K562 (cell line): Measurements from ENCODE around the gene SNRNP70. TPM values are rescaled to one million over a fixed set of nuclear protein-coding genes. Genes with fewer than 3 reads are reported as not detected.

Experiments
- ARID4B ChIP-seq: sonication (generic); formaldehyde crosslinking; IDR thresholded peaks from 2 replicates; pipeline ENCODE4 v1.8.0; 2022; ENCODE audit warnings: mild to moderate bottlenecking, missing genetic modification reagents
- CBFA2T3 ChIP-seq: fragments of 450-650 bp; IDR thresholded peaks from 2 replicates; pipeline ENCODE4 v1.6.1; 2017
- CXXC5 ChIP-seq: fragments of 250-450 bp; sonication (Bioruptor Pico); IDR thresholded peaks from 2 replicates; pipeline ENCODE4 v1.8.0; 2022; ENCODE audit warnings: inconsistent platforms, mild to moderate bottlenecking, moderate library complexity
- GTF2E2 ChIP-seq: fragments of 200-800 bp; sonication (Bioruptor generic); IDR thresholded peaks from 2 replicates; pipeline ENCODE4 v1.6.1; 2016; ENCODE audit warnings: missing genetic modification characterization, missing compliant biosample characterization
- KDM5B ChIP-seq: fragments of 200-600 bp; sonication (generic); IDR thresholded peaks from 2 replicates; pipeline ENCODE4 v1.6.1; 2012; ENCODE audit warnings: low read depth, mild to moderate bottlenecking, moderate library complexity, low read length, control low read depth, inconsistent platforms; ENCODE audit not compliant: insufficient replicate concordance
- KLF6 ChIP-seq: fragments of 250-450 bp; sonication (Bioruptor Pico); IDR thresholded peaks from 2 replicates; pipeline ENCODE4 v1.4.0; 2020; ENCODE audit warnings: mild to moderate bottlenecking, moderate library complexity, borderline replicate concordance
- NFIC ChIP-seq: fragments of 450-650 bp; IDR thresholded peaks from 2 replicates; pipeline ENCODE4 v1.6.1; 2017; ENCODE audit warnings: mild to moderate bottlenecking, inconsistent platforms
- NR4A1 ChIP-seq, 2 experiments: fragments of 250-450 bp in 1 of 2; fragments of 450-650 bp in 1 of 2; sonication (Bioruptor Pico) in 1 of 2; IDR thresholded peaks; 2 replicates each; pipeline versions ENCODE4 v1.4.0 to v1.6.1; 2016 to 2020; ENCODE audit warnings: mild to moderate bottlenecking in 2 of 2, missing compliant biosample characterization in 1 of 2, missing genetic modification characterization in 1 of 2, moderate library complexity in 1 of 2
- PKNOX1 ChIP-seq: fragments of 450-650 bp; IDR thresholded peaks from 2 replicates; pipeline ENCODE4 v1.6.1; 2016
- PREB ChIP-seq: sonication (generic); formaldehyde crosslinking; IDR thresholded peaks from 2 replicates; pipeline ENCODE4 v1.8.1; 2023; ENCODE audit warnings: mild to moderate bottlenecking, missing genetic modification reagents
- RBM34 ChIP-seq: fragments of 200-400 bp; formaldehyde crosslinking; IDR thresholded peaks from 2 replicates; pipeline ENCODE4 v1.6.1; 2018; ENCODE audit warnings: low read length, borderline replicate concordance; ENCODE audit not compliant: insufficient read depth
- SIX5 ChIP-seq, 2 experiments: IDR thresholded peaks; 2 replicates each; pipeline ENCODE4 v1.6.1; 2011; ENCODE audit warnings: low read length in 2 of 2, borderline replicate concordance in 1 of 2, low read depth in 1 of 2, mild to moderate bottlenecking in 1 of 2, moderate library complexity in 1 of 2; ENCODE audit not compliant: insufficient read depth in 1 of 2
- SP1 ChIP-seq: sonication (generic); formaldehyde crosslinking; IDR thresholded peaks from 2 replicates; pipeline ENCODE4 v1.8.1; 2022; ENCODE audit warnings: mild to moderate bottlenecking, missing genetic modification reagents
- THRB ChIP-seq: fragments of 450-650 bp; formaldehyde crosslinking; conservative IDR thresholded peaks from 2 replicates; pipeline ENCODE4 v1.4.0; 2022; ENCODE audit warnings: mild to moderate bottlenecking, missing genetic modification characterization
- TRIM28 ChIP-seq: fragments of 450-650 bp; IDR thresholded peaks from 2 replicates; pipeline ENCODE4 v1.6.1; 2017
- ZFP91 ChIP-seq: sonication (generic); formaldehyde crosslinking; IDR thresholded peaks from 2 replicates; pipeline ENCODE4 v1.8.0; 2022; ENCODE audit warnings: mild to moderate bottlenecking, missing genetic modification reagents
- polyA plus RNA-seq, 8 experiments: library from polyadenylated mRNA; depleted of rRNA in 4 of 8; stranded (reverse) in 5 of 8; unstranded in 3 of 8; fragments of >200 nt; fragmentation: Nextera tagmentation in 2 of 8; fragmentation: Illumina TruSeq in 1 of 8; extraction: Ambion mirVana in 2 of 8; extraction: Trizol in 1 of 8; gene quantifications; 2 replicates each; pipeline versions ENCODE4 v1.2.1 to v1.2.3, GENCODE V29; 2011 to 2014; ENCODE audit warnings: inconsistent platforms in 1 of 8, missing spikeins in 1 of 8
- total RNA-seq, 7 experiments: library from RNA; depleted of rRNA in 6 of 7; stranded (reverse); fragments of >200 nt in 6 of 7; fragmentation: Illumina TruSeq in 2 of 7; extraction: Trizol in 2 of 7; gene quantifications; 2 replicates each; pipeline versions ENCODE4 v1.2.1 to v1.2.3, GENCODE V29; 2011 to 2021; ENCODE audit warnings: low replicate concordance in 1 of 7

The SNRNP70 gene
- total and polyA plus RNA-seq, 9 of the 15 experiments (the other 6 are each of a cell fraction or from before 2014, with no cell fraction given), result 2.8 to 496 (median 136) TPM

- TF ChIP-seq ARID4B (CRISPR knock-in tag) (peak; percentile 79; the same call in 1 of the 2 replicates), NFIC (peak; percentile 53), SIX5 (IDR thresholded peaks at IDR 0.05; ENCODE audit: borderline replicate concordance in 1 of 2, insufficient read depth in 1 of 2, low read depth in 1 of 2, low read length in 2 of 2) (0 out of 4 replicates have a peak, but pooled peaks of 1 of the 2 experiments have one; percentile 30), TRIM28 (0 out of 2 replicates have a peak, but pooled peaks have one; percentile 26), PKNOX1 (peak; percentile 98), CXXC5 (CRISPR knock-in tag) (peak; percentile 94), NR4A1 (CRISPR knock-in tag; IDR thresholded peaks at IDR 0.05) (peak; percentile 59; the same call in 1 of the 2 replicates), NR4A1 (tag; IDR thresholded peaks at IDR 0.05) (peak; percentile 51; the same call in 1 of the 2 replicates), KLF6 (CRISPR knock-in tag) (0 out of 2 replicates have a peak, but pooled peaks have one; percentile 37), SP1 (peak; percentile 97), PREB (CRISPR knock-in tag) (peak; percentile 94; the same call in 1 of the 2 replicates), THRB (CRISPR knock-in tag) (no peak), CBFA2T3 (peak; percentile 39), GTF2E2 (peak; percentile 46; the same call in 1 of the 2 replicates), KDM5B (peak; percentile 67), RBM34 (0 out of 2 replicates have a peak, but pooled peaks have one; percentile 49), ZFP91 (CRISPR knock-in tag) (peak; percentile 94)
Observed at GRCh38 chr19:49118565-49119410, 33.5 kb downstream of the SNRNP70 start, which contains the start of gene C19orf73 (continued).
